Measurements from ENCODE around the gene SZRD1. TPM values are rescaled to one million over a fixed set of nuclear protein-coding genes. Genes with fewer than 3 reads are reported as not detected.
A peak's percentile ranks its signal among the peaks of the same experiment; 100 is the strongest.

Gene SZRD1, protein sequence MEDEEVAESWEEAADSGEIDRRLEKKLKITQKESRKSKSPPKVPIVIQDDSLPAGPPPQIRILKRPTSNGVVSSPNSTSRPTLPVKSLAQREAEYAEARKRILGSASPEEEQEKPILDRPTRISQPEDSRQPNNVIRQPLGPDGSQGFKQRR
- 174 TPM for polyA plus RNA-seq (2012; ENCODE audit: insufficient read depth, insufficient read length, low read depth)

DNA sequence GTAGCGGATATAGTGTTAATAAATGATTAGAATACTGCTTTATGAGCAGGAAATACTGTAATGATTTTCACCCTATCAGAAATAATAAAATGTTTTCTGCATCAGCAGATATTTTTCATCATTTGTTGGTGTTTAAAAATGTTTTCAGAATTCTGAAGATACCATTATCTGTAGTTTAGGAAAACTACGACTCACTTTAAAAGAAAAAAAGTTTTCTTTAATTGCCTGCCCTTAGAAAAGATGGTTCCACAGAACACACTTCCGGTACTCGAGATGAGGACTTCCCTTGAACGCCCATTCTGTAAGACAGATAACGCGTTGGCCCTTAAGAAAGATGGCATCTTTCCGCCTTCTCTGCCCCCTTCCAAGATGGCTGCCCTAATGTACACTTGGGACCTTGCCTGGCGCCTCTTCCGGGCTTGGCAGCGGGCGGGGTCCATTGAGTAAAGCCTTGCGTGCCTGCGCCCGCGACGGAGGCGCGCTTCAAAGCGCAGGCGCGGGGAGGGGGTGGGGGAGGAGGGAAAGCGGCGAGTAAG is at the start of gene SZRD1:
Gene SZRD1, plus strand, starts transcription at position 521 of the 536 bp plus-strand sequence. CDS start 16 bp downstream, outside the sequence.
- peak within 1 kb of the TSS; percentile 90 for H3K4me3 ChIP-seq (ENCODE audit: low read depth, low read length)
- peak; percentile 90 for DNase-seq
- TF ChIP-seq, protein P1, sequence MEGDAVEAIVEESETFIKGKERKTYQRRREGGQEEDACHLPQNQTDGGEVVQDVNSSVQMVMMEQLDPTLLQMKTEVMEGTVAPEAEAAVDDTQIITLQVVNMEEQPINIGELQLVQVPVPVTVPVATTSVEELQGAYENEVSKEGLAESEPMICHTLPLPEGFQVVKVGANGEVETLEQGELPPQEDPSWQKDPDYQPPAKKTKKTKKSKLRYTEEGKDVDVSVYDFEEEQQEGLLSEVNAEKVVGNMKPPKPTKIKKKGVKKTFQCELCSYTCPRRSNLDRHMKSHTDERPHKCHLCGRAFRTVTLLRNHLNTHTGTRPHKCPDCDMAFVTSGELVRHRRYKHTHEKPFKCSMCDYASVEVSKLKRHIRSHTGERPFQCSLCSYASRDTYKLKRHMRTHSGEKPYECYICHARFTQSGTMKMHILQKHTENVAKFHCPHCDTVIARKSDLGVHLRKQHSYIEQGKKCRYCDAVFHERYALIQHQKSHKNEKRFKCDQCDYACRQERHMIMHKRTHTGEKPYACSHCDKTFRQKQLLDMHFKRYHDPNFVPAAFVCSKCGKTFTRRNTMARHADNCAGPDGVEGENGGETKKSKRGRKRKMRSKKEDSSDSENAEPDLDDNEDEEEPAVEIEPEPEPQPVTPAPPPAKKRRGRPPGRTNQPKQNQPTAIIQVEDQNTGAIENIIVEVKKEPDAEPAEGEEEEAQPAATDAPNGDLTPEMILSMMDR (IDR thresholded peaks at IDR 0.05; ENCODE audit: low read depth, low read length): no peak
- H3K36me3 ChIP-seq: no peaks in the 10 kb centered on the region
- no peaks in the 10 kb centered on the region for H3K27me3 ChIP-seq
- no peaks in the 10 kb centered on the region for H3K9me3 ChIP-seq
- H3K4me1 ChIP-seq: no peaks in the 10 kb centered on the region

DNA sequence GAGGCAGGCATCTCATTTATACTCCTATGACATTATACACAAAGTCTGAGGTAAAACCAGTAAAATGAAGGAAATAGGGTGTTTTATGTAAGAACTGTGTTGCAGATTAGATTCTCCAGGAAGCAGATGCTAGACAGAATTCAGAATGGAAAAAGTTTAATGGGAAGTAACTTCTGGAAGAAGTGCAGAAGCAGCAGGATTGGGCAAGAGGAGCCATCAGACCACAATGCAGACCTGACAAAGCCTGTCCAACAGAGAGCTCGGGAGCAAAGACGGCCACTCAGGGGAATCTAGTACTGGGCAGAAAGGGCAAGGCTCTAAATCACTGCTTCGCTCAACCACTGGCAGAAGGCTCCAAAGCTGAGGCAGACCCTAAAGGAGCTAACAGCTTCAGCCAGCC is 48.5 kb upstream of the SZRD1 start:
- no peaks in the 10 kb centered on the region for H3K9me3 ChIP-seq
- H3K4me3 ChIP-seq (ENCODE audit: low read depth, low read length): no peak overlapping the region
- H3K36me3 ChIP-seq: no peaks in the 10 kb centered on the region
- H3K4me1 ChIP-seq: no peaks in the 10 kb centered on the region
- TF ChIP-seq, protein P1 (IDR thresholded peaks at IDR 0.05; ENCODE audit: low read depth, low read length): no peak
- no peak for DNase-seq
- H3K27me3 ChIP-seq: no peaks in the 10 kb centered on the region

DNA sequence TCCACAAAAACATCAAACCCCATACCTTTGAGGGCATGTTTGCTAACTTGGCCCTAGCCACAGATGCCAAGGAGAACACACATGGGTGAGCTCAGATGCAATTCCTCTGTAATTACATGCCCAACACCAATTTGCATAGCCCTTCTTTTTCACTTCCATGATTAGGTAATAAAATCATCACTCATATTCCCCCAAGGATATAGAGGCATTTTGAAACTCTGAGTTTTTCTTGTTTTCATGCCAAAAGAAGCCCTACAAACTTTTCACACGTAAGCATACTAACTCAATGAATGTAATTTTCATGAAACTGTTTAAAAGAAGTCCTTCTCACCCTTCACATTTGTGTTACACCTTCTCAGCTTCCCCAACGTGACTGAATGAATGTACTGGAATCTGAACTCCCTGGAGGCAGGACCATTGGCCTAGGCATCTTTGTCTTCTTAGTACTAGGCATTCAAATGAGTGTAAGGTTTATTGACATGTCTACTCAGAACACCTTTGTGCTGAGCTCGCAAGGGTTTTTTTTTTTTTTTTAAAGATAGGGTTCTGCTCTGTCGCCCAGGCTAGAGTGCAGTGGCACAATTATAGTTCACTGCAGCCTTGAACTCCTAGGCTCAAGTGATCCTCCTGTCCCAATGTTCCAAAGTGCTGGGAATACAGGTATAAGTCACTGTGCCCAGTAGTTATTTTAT is 45.7 kb upstream of the SZRD1 start:
- H3K4me1 ChIP-seq: no peaks in the 10 kb centered on the region
- H3K27me3 ChIP-seq: no peaks in the 10 kb centered on the region
- TF ChIP-seq, protein P1 (IDR thresholded peaks at IDR 0.05; ENCODE audit: low read depth, low read length): no peak
- no peak for DNase-seq
- H3K36me3 ChIP-seq: no peaks in the 10 kb centered on the region
- H3K4me3 ChIP-seq (ENCODE audit: low read depth, low read length): no peak overlapping the region
- no peaks in the 10 kb centered on the region for H3K9me3 ChIP-seq

DNA sequence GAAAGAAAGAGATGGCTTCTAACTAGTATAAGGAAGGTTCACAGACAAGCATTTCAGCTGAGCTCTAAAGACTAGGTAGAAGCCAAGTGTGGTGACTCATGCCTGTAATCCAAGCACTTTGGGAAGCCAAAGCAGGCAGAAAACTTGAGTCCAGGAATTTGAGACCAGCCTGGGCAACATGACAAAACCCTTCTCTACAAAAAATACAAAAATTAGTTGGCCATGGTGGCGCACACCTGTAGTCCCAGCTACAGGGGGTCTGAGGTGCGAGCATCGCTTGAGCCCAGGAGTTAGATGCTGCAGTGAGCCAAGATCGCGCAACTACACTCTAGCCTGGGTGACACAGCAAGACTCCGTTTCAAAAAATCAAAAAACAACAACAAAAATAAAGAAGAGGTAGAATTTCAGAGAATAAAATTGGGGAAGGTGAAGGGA is 42.6 kb upstream of the SZRD1 start:
- Histone ChIP-seq H3K4me3 (ENCODE audit: low read depth, low read length) (no peak overlapping the region), H3K27me3 (no peaks in the 10 kb centered on the region), H3K9me3 (no peaks in the 10 kb centered on the region), H3K4me1 (no peaks in the 10 kb centered on the region), H3K36me3 (no peaks in the 10 kb centered on the region)
- TF ChIP-seq, protein P1 (IDR thresholded peaks at IDR 0.05; ENCODE audit: low read depth, low read length): no peak
- no peak for DNase-seq

DNA sequence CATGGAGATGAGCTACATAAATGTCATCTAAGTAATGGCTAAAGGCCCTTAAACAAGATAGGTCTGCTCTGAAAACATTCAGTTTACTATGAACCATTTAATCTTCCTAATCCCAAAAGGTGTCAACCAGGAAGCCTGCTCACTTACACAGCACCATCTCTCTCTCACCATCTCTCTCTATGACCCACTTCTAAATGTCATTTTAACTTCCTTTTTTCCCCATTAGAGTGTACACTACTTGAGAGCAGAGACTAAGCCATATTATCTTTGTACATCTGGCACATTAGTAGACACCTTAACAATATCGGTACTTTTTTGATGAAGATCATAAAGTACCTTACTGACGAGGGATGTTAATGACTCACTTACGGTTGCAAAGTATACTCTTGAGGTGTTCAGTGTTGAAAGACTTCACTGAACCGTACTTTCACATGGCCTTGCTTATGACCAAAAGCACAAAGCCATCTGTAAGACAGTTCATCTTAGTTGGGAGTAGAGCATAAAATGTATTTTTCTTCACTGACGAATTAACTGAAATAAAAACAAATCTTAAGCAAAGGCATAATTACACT is 40.1 kb upstream of the SZRD1 start:
- Histone ChIP-seq H3K36me3 (no peaks in the 10 kb centered on the region), H3K4me1 (no peaks in the 10 kb centered on the region), H3K4me3 (ENCODE audit: low read depth, low read length) (no peak overlapping the region), H3K27me3 (no peaks in the 10 kb centered on the region), H3K9me3 (no peaks in the 10 kb centered on the region)
- DNase-seq: no peak
- TF ChIP-seq, protein P1 (IDR thresholded peaks at IDR 0.05; ENCODE audit: low read depth, low read length): no peak

Data from BE2C (cell line).